Limb (tissue), 2 donors: ENCODE data around the gene BTBD17.

Experiments
- DNase-seq, 2 donors: peaks; one replicate each; pipeline ENCODE4 v3.0.0-alpha.2; 2016; ENCODE audit errors: extremely low spot score in 2 of 2

BTBD17 gene

GRCh38 chr17:74359916-74360315 is 1.8 kb downstream of the BTBD17 start:
- no peak for DNase-seq

GRCh38 chr17:74358697-74359096 is 3.0 kb downstream of the BTBD17 start:
- DNase-seq: no peak

- DNase-seq: no peak
Measured at GRCh38 chr17:74357466-74357809, 4.2 kb downstream of the BTBD17 start.

GRCh38 chr17:74356646-74357465 is 4.8 kb downstream of the BTBD17 start:
- peak in 1 of 2 donors; percentile 55 for DNase-seq

GRCh38 chr17:74355065-74355464 is 6.6 kb downstream of the BTBD17 start:
- DNase-seq: no peak

- DNase-seq: no peak
Measured at GRCh38 chr17:74354561-74354960, 7.1 kb downstream of the BTBD17 start.

- DNase-seq: no peak
Measured at GRCh38 chr17:74354123-74354522, 7.5 kb downstream of the BTBD17 start.

- DNase-seq: no peak
Measured at GRCh38 chr17:74353446-74354060, 8.1 kb downstream of the BTBD17 start.

GRCh38 chr17:74351552-74352210 is 10.0 kb downstream of the BTBD17 start:
- DNase-seq: no peak

- DNase-seq: no peak
Measured at GRCh38 chr17:74350486-74350885, 11.2 kb downstream of the BTBD17 start.

GRCh38 chr17:74349120-74349519 is 12.5 kb downstream of the BTBD17 start:
- no peak for DNase-seq

- no peak for DNase-seq
Measured at GRCh38 chr17:74347646-74348045, 14.0 kb downstream of the BTBD17 start.

- DNase-seq: no peak
Measured at GRCh38 chr17:74345433-74346241, 16.0 kb downstream of the BTBD17 start.

- DNase-seq: no peak
Measured at GRCh38 chr17:74344658-74345057, 17.0 kb downstream of the BTBD17 start.

- DNase-seq: peak in 1 of 2 donors; percentile 21
Measured at GRCh38 chr17:74343526-74344284, 18.0 kb downstream of the BTBD17 start.

- no peak for DNase-seq
Measured at GRCh38 chr17:74343121-74343520, 18.5 kb downstream of the BTBD17 start.

- DNase-seq: peak in 1 of 2 donors; percentile 38
Measured at GRCh38 chr17:74342224-74342623, 19.4 kb downstream of the BTBD17 start.

GRCh38 chr17:74340470-74341023 is 21.1 kb downstream of the BTBD17 start:
- no peak for DNase-seq

GRCh38 chr17:74339537-74340195 is 22.0 kb downstream of the BTBD17 start:
- no peak for DNase-seq

- no peak for DNase-seq
Measured at GRCh38 chr17:74337834-74338500, 23.7 kb downstream of the BTBD17 start.
